ENCODE results near the gene SCGB1D1. TPM values are rescaled to one million over a fixed set of nuclear protein-coding genes. Genes with fewer than 3 reads are reported as not detected.

Gene SCGB1D1, protein sequence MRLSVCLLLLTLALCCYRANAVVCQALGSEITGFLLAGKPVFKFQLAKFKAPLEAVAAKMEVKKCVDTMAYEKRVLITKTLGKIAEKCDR
- not detected for total RNA-seq

DNA sequence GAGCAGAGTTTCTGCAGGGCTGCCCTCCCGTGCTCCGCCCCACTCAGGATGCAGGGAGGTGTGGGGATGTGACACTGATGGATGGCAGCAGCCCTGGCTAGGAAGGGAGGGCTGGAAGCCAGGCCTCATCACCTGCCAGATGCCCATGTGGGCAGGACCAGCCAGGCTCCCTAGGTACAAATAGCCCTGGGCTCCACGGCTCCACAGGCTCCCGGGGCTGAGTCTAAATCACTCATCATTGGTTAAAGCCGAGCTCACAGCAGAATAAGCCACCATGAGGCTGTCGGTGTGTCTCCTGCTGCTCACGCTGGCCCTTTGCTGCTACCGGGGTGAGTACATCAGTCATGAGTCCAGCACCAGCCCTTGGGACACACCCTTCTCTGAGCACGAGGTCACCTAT, at the start of gene SCGB1D1:
SCGB1D1 (plus strand) TSS at position 206 of the 400 bp plus-strand sequence; CDS start at position 275, 69 bp downstream.
- no peak within 1 kb of the TSS for H3K27ac ChIP-seq
- H3K4me3 ChIP-seq (replicated peaks in 1 of 3), result no peak within 1 kb of the TSS
- intact Hi-C loops (cut with DNase I), result no loop called here
- H3K27me3 ChIP-seq, result no peaks in the 10 kb centered on the region
- WGBS, 2 donors, result 68 to 76% methylated on average over 6 to 9 of the region's 9 CpGs
- no peak for DNase-seq
- peaks cover 0 to 6% of the 10 kb centered on the region in 2 donors for H3K4me1 ChIP-seq
- no peaks in the 10 kb centered on the region for H3K36me3 ChIP-seq
- TF ChIP-seq, protein P1, sequence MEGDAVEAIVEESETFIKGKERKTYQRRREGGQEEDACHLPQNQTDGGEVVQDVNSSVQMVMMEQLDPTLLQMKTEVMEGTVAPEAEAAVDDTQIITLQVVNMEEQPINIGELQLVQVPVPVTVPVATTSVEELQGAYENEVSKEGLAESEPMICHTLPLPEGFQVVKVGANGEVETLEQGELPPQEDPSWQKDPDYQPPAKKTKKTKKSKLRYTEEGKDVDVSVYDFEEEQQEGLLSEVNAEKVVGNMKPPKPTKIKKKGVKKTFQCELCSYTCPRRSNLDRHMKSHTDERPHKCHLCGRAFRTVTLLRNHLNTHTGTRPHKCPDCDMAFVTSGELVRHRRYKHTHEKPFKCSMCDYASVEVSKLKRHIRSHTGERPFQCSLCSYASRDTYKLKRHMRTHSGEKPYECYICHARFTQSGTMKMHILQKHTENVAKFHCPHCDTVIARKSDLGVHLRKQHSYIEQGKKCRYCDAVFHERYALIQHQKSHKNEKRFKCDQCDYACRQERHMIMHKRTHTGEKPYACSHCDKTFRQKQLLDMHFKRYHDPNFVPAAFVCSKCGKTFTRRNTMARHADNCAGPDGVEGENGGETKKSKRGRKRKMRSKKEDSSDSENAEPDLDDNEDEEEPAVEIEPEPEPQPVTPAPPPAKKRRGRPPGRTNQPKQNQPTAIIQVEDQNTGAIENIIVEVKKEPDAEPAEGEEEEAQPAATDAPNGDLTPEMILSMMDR (IDR thresholded peaks at IDR 0.05), result no peak
- no peak for TF ChIP-seq POLR2A (IDR thresholded peaks at IDR 0.05)
- H3K9me3 ChIP-seq, result no peaks in the 10 kb centered on the region

DNA sequence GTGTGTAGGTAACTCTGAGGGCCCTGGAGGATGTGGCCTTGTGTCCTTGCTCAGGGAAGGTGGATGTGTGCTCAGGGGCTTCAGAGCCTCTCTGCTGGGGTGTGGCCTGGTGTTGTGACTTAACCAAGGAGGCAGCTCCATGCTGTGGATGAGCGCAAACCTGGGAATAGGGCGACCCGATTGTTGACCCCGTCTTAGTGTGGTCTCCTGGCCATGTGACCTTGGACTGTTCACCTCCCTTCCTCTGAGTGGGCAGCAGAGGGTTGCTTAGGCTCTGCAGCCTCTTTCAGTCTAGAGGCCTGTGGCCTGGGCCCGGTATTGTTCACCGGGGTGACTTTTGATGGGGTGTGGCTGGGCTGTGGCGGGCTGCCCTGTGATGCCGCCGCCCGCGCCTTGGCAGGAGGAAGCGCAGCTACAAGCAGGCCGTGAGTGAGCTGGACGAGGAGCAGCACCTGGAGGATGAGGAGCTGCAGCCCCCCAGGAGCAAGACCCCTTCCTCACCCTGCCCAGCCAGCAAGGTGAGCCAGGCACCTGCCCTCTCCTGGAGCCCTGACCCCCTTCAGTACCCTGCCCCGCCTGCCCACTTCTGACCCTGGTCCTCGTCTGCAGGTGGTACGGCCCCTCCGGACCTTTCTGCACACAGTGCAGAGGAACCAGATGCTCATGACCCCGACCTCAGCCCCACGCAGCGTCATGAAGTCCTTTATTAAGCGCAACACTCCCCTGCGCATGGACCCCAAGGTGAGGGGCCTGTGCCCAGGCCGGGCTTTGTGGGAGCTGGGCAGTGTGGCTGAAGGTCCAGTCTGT, 49.5 kb upstream of the SCGB1D1 start:
- intact Hi-C loops (cut with DNase I), result no loop called here
- Histone ChIP-seq H3K27me3 (no peaks in the 10 kb centered on the region), H3K27ac (no peak overlapping the region), H3K9me3 (no peaks in the 10 kb centered on the region), H3K4me3 (replicated peaks in 1 of 3) (no peak overlapping the region), H3K36me3 (peaks cover 7 to 25% of the 10 kb centered on the region in 2 donors), H3K4me1 (peaks cover 0 to 8% of the 10 kb centered on the region in 2 donors)
- DNase-seq, result no peak
- WGBS, 2 donors, result 98 to 99% methylated on average over 13 to 14 of the region's 24 CpGs
- TF ChIP-seq, protein P1 (IDR thresholded peaks at IDR 0.05), result no peak
- TF ChIP-seq POLR2A (IDR thresholded peaks at IDR 0.05), result no peak

DNA sequence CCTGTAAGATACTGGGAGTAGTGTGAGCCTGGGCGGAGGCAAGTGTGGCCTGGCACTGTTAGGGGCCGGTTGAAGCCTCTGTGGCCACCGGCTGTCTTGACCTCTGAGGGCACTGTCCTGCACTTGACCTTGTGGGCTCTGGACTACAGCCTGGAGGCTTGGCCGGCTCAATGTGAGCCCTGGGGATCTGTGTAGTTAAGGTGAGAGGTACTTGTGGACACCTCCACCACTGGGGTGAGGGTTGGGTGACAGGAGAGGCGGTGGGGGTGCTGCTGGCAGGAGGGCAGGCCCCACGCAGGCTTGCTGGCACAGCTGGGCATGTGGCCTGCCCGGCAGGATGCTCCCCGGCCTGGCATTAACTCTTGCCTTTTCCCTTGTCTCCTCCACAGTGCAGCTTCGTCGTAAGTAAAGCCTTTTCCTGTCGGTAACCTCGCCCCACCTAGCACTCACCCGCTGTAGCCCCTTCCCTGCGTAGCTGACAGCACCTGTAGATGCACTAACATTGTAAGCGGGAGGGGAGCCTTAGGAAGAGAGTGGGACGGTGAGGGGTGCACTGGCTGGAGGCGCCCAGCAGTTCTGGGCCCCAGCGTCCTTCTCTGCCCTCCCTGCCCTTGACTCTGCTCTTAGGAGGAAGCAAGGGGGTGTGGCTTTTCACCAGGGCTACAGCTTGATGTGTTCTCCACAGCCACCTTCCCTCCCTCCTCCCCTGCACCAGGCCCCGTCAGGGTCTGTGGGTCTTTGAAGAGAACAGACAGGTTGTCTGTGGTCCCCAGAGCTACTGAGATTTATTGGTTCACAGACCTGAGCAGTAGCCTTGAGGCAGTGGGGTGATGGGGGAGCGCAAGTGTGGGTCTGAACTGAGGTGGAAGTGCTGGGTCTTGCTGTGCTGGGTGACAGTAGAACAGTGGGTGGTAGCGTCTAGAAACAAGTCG, 48.6 kb upstream of the SCGB1D1 start:
- H3K27me3 ChIP-seq, result no peaks in the 10 kb centered on the region
- DNase-seq, result no peak
- no peaks in the 10 kb centered on the region for H3K9me3 ChIP-seq
- H3K27ac ChIP-seq, result no peak overlapping the region
- no peak overlapping the region for H3K4me3 ChIP-seq (replicated peaks in 1 of 3)
- peaks cover 10 to 30% of the 10 kb centered on the region in 2 donors for H3K36me3 ChIP-seq
- TF ChIP-seq POLR2A (IDR thresholded peaks at IDR 0.05), result no peak
- TF ChIP-seq, protein P1 (IDR thresholded peaks at IDR 0.05), result no peak
- intact Hi-C loops (cut with DNase I), result no loop called here
- 84 to 94% methylated on average over 17 to 22 of the region's 22 CpGs for whole genome bisulfite sequencing, 2 donors
- peaks cover 0 to 8% of the 10 kb centered on the region in 2 donors for H3K4me1 ChIP-seq

DNA sequence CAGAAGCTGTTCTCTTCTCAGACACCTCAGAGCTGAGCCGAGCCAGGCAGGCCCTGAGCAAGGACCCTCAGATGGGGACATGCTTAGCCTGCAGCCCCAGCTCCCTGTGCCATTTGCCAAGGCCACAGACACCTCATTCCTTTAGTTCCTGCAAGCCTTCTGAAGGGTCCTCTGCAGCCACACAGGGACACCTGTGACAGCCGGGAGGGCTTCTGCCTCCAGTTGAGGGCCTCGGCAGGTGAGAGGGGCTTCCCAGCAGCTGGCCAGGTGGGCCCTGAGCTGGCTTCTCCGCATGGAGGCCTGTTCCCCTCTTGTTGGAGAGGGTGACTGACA, 48.0 kb upstream of the SCGB1D1 start:
- no peaks in the 10 kb centered on the region for H3K9me3 ChIP-seq
- H3K4me1 ChIP-seq, result peaks cover 0 to 8% of the 10 kb centered on the region in 2 donors
- H3K36me3 ChIP-seq, result peaks cover 12 to 34% of the 10 kb centered on the region in 2 donors
- WGBS, 2 donors, result 100% methylated on average over 1 of the region's 4 CpGs
- no peak overlapping the region for H3K4me3 ChIP-seq (replicated peaks in 1 of 3)
- H3K27ac ChIP-seq, result no peak overlapping the region
- TF ChIP-seq, protein P1 (IDR thresholded peaks at IDR 0.05), result no peak
- TF ChIP-seq POLR2A (IDR thresholded peaks at IDR 0.05), result no peak
- intact Hi-C loops (cut with DNase I), result no loop called here
- H3K27me3 ChIP-seq, result no peaks in the 10 kb centered on the region
- DNase-seq, result no peak
